T-helper 1 cell treated with Interleukin-12 subunit alpha and Interleukin-12 subunit beta and Interleukin-4 antibody, amounts not matched to agents 30 ng/mL and 1 ng/mL, for 36 hours (primary cell): ENCODE results near the gene ATG10. TPM values are rescaled to one million over a fixed set of nuclear protein-coding genes. Genes with fewer than 3 reads are reported as not detected.
"Not testable (repeated sequence)": the region's sequence is repeated elsewhere in the genome, so short reads cannot be mapped to it uniquely, and the experiment has no call there.

Source experiments
- intact Hi-C: fragments of 100-400 bp; cut with micrococcal nuclease; formaldehyde crosslinking; loops from one replicate; pipeline ENCODE4 v1.15.1; 2024
- total RNA-seq: library from RNA; stranded (reverse); gene quantifications from 2 replicates; pipeline ENCODE4 v1.2.3, GENCODE V29; 2022

The ATG10 gene
- total RNA-seq, 1 donor from 2014 or later = 4.2 TPM

DNA sequence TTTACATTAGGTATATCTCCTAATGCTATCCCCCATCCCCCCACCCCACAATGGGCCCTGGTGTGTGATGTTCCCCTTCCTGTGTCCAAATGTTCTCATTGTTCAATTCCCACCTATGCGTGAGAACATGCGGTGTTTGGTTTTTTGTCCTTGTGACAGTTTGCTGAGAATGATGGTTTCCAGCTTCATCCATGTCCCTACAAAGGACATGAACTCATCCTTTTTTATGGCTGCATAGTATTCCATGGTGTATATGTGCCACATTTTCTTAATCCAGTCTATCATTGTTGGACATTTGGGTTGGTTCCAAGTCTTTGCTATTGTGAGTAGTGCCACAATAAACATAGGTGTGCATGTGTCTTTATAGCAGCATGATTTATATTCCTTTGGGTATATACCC, 138.1 kb downstream of the ATG10 start:
- intact Hi-C loops = loop anchor here (10.0 kb wide), 1 partner anchor 1455 kb away; no protein-coding TSS in a partner anchor

DNA sequence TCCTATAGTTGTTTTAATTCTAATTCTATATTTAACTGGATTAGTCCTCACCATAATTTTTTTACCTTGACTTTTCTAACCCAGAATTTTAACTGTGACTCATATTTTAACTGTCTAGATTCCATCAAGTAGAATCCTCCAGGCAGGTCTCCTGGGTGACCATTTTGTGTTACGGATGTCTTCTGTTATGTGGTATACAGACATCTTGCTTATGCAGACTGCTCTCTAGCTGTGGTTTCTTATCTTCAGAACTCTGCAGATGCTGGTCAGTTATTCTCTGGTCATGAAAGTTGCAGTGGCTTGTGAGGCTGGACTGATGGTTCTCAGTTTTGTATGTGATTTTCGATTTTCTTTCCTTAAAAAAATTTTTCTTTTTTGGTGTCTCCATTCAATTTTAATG, 139.4 kb downstream of the ATG10 start:
- intact Hi-C loops = no loop called here

GRCh38 chr5:82115858-82116257, 144.0 kb downstream of the ATG10 start:
- intact Hi-C loops = no loop called here

GRCh38 chr5:82119889-82120288, 148.1 kb downstream of the ATG10 start:
- intact Hi-C loops = no loop called here

DNA sequence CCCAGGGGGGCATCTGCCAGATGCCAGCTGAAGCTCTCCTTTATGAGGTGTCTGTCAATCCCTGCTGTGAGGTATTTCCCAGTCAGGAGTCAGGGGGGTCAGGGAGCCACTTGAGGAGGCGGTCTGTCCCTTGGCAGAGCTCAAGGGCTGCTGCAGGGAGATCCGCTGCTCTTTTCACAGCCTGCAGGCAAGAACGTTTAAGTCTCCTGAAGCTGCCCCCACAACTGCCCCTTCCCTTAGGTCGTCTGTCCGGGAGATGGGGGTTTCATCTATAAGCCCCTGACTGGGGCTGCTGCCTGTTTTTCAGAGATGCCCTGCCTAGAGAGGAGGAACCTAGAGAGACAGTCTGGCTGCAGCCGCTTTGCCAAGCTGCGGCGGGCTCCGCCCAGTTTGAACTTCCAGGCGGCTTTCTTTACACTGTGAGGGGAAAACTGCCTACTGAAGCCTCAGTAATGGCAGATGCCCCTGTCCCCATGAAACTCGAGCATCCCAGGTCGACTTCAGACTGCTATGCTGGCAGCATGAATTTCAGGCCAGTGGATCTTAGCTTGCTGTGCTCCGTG, 158.0 kb downstream of the ATG10 start:
- intact Hi-C loops = no loop called here

GRCh38 chr5:82130602-82131001, 158.8 kb downstream of the ATG10 start:
- intact Hi-C loops = no loop called here

GRCh38 chr5:82137205-82137604, 165.4 kb downstream of the ATG10 start:
- intact Hi-C loops = no loop called here

DNA sequence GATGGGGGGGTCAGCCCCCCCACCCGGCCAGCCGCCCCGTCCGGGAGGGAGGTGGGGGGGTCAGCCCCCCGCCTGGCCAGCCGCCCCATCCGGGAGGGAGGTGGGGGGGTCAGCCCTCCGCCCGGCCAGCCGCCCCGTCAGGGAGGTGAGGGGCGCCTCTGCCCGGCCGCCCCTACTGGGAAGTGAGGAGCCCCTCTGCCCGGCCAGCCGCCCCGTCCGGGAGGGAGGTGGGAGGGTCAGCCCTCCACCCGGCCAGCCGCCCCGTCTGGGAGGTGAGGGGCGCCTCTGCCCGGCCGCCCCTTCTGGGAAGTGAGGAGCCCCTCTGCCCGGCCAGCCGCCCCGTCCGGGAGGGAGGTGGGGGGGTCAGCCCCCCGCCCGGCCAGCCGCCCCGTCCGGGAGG, 168.0 kb downstream of the ATG10 start:
- intact Hi-C loops = not testable (repeated sequence)

GRCh38 chr5:82142217-82142841, 170.5 kb downstream of the ATG10 start:
- intact Hi-C loops = no loop called here

- intact Hi-C loops = no loop called here
Observed at GRCh38 chr5:82142928-82143577, 171.2 kb downstream of the ATG10 start.

DNA sequence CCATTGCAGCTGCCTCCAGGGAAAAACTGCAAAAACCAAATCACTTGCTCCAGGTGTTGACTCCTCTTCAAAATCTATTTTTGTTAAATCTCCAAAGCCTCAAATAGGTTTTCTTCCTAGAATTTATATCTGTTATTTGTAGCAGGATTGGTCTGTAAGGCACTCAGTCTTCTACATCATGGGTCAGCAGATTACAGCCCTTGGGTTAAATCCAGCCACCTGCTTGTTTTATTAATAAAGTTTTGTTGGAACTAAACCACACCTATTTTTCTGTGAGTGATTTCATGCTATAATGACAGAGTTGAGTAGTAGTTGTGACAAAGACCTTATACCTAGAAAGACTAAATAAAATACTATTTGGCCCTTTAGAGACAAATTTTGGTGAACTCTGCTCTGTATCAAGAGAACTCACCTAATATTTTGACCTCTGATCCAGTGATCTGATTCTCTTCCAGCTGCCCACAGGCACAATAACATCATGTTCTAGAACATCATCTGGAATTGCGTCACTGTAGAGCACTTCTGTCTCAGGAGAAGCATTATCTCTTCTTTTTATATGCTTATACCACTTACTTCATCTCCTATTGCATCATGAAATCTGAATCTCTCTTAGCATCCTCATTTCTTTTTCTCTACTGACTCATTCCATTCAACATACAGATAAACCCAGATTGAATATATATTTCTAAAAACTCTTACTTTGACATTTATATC, 176.2 kb downstream of the ATG10 start:
- intact Hi-C loops = no loop called here

DNA sequence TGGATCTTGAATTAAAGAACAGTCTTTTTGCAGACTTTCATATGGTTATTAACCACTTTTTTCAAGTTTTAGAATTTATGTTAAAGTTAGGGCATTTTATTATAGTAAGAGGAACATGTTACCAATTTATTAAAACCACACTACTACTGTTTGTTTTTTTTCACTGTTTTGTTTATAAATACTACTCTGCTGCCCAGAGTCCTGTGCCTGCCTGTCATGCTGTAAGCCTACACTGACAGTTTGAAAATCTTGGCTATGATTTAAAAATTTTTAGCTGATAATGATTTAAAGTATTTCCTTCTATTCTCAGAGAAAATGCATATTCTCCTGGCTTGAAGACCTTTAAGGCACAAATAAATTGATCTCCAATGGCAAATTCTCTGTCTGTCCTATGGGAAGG, 177.6 kb downstream of the ATG10 start:
- intact Hi-C loops = no loop called here

- intact Hi-C loops = no loop called here
Observed at GRCh38 chr5:82150559-82150958, 178.7 kb downstream of the ATG10 start.

- intact Hi-C loops = no loop called here
Observed at GRCh38 chr5:82151204-82151603, 179.4 kb downstream of the ATG10 start.

GRCh38 chr5:82151662-82152061, 179.8 kb downstream of the ATG10 start:
- intact Hi-C loops = no loop called here

DNA sequence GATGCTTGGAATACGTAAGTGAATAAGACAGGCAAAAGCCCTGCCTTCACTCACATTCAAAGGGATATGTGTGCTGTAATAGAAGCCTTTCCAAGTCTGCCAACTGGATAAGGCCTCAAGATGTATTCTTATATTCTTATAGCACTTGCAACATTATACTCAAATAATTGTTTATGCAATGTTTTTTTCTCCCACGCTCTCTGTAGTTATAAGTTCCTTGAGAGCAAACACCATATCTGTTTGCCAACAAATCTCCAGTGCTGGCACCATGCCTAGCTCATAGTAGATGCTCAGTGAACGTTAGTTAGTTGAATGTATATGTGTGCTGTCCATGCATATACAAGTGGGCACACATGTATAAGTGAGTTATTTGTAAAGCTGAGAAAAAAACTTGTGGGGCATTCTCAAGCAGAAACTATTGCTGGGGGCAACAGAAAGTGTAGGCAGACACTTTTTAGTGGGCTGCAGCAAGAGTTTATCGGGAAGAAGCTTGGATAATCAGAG, 181.2 kb downstream of the ATG10 start:
- intact Hi-C loops = no loop called here

DNA sequence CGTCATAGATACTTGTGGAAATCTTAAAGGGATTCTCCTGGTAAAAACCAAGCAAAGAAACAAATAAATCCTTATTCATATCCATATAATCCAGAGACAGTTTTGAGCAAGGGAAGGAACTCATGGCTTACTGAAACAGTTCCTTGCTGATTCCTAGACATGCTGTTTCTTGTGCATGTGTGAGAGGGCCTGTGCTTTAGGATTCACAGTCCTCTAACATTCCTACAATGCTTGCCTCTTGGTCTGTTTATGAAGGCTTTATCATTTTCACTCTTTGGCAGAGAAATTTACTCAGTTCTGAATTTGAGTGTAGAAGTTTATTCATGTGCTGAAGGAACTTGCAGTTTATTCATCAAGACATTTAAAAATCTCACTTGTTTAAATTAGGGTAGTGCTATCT, 183.0 kb downstream of the ATG10 start:
- intact Hi-C loops = no loop called here

- intact Hi-C loops = no loop called here
Observed at GRCh38 chr5:82155305-82155704, 183.5 kb downstream of the ATG10 start.

- intact Hi-C loops = no loop called here
Observed at GRCh38 chr5:82156874-82157273, 185.1 kb downstream of the ATG10 start.

GRCh38 chr5:82158755-82159413, 187.1 kb downstream of the ATG10 start:
- intact Hi-C loops = no loop called here

DNA sequence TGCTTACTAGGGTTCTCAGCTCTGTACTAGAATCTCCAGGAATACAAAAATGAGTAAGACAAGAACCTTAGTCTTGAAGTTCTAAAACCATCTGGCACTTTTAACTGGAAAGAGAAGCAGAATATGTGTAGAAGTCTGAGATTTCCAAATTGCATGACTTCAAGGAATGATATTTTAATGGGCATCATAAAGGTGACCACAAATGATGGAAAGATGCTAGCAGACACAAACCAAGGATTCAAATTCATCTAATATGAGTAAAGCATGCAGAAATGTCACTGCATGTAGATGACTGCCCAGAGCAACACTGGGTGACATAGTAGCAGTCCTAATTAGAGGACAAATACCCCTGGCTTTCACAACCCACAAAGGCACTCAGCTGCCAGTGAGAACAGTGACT, 189.1 kb downstream of the ATG10 start:
- intact Hi-C loops = no loop called here

DNA sequence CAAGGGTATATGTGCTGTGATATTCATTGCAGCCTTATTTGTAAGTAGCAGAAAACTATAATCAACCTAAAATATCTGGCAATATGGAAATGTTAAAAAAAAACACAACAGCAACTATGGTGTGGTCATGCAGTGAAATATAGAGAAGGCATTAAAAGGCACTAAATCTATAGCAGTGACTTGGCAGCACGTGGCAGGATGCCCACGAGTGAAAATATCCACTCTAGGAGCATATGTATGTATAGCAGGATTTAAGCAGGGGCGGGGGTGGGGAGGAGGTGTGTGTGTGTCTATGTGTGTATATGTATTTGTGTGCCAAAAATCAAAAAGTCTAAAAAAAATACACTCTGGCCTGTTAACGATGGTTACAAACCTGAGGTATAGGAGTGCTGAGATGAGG, 190.8 kb downstream of the ATG10 start:
- intact Hi-C loops = no loop called here
